Keratinocyte (primary cell): ENCODE results near the gene CBARP. TPM values are rescaled to one million over a fixed set of nuclear protein-coding genes. Genes with fewer than 3 reads are reported as not detected.

Experiments
- DNase-seq: peaks from one replicate; pipeline ENCODE4 v3.0.0-alpha.2; 2011; ENCODE audit warnings: low read depth, missing footprints, low spot score
- FAIRE-seq: peaks from 2 replicates; lab custom pipeline; 2011; peaks lifted over from hg19 to GRCh38; lab: Jason Lieb, UNC
- H2AFZ ChIP-seq: 2 replicates; pipeline ENCODE4 v1.6.0; 2012; ENCODE audit warnings: low read length, control low read depth, inconsistent platforms; ENCODE audit not compliant: control insufficient read depth
- H3K27ac ChIP-seq: 2 replicates; pipeline ENCODE4 v1.5.1; 2011; ENCODE audit warnings: low read length; ENCODE audit not compliant: control insufficient read depth, insufficient read depth
- H3K27me3 ChIP-seq: 3 replicates; pipeline ENCODE4 v1.6.0; 2011; ENCODE audit warnings: low read length; ENCODE audit not compliant: control insufficient read depth, insufficient read depth; ENCODE audit errors: extremely low read depth
- H3K36me3 ChIP-seq, 2 experiments: 2 replicates in 1 of 2; 3 replicates in 1 of 2; pipeline ENCODE4 v1.5.1; 2011; ENCODE audit warnings: low read length in 2 of 2, mild to moderate bottlenecking in 1 of 2; ENCODE audit not compliant: control insufficient read depth in 2 of 2, insufficient read depth in 2 of 2; ENCODE audit errors: extremely low read depth in 1 of 2
- H3K4me1 ChIP-seq: 3 replicates; pipeline ENCODE4 v1.5.1; 2011; ENCODE audit warnings: low read length; ENCODE audit not compliant: control insufficient read depth, insufficient read depth; ENCODE audit errors: extremely low read depth
- H3K4me2 ChIP-seq: 3 replicates; pipeline ENCODE4 v1.6.0; 2011; ENCODE audit warnings: low read depth, low read length; ENCODE audit not compliant: control insufficient read depth, insufficient read depth; ENCODE audit errors: extremely low read depth
- H3K4me3 ChIP-seq, 3 experiments: fragments of 200-600 bp in 1 of 3; sonication (generic) in 1 of 3; 2 replicates in 2 of 3; 3 replicates in 1 of 3; pipeline ENCODE4 v1.5.1; 2011 to 2016; ENCODE audit warnings: low read length in 3 of 3, mild to moderate bottlenecking in 3 of 3, control low read depth in 2 of 3, inconsistent platforms in 1 of 3, low read depth in 1 of 3, mixed read lengths in 1 of 3, mixed run types in 1 of 3, moderate library complexity in 1 of 3; ENCODE audit not compliant: control insufficient read depth in 2 of 3, insufficient read depth in 2 of 3; ENCODE audit errors: extremely low read depth in 1 of 3
- H3K79me2 ChIP-seq: 2 replicates; pipeline ENCODE4 v1.6.0; 2012; ENCODE audit warnings: low read length; ENCODE audit not compliant: control insufficient read depth, insufficient read depth
- H3K9ac ChIP-seq: 3 replicates; pipeline ENCODE4 v1.6.0; 2011; ENCODE audit warnings: low read length; ENCODE audit not compliant: control insufficient read depth, insufficient read depth; ENCODE audit errors: extremely low read depth
- H3K9me1 ChIP-seq: 3 replicates; pipeline ENCODE4 v1.6.0; 2011; ENCODE audit warnings: low read length; ENCODE audit not compliant: control insufficient read depth, insufficient read depth; ENCODE audit errors: extremely low read depth
- H3K9me3 ChIP-seq: 2 replicates; pipeline ENCODE4 v1.5.1; 2012; ENCODE audit warnings: low read depth, low read length; ENCODE audit not compliant: control insufficient read depth
- H4K20me1 ChIP-seq: 3 replicates; pipeline ENCODE4 v1.6.0; 2011; ENCODE audit warnings: low read length; ENCODE audit not compliant: control insufficient read depth, insufficient read depth; ENCODE audit errors: extremely low read depth
- EZH2 ChIP-seq: IDR thresholded peaks from one replicate; pipeline ENCODE4 v1.6.1; 2012; ENCODE audit warnings: inconsistent platforms, mild to moderate bottlenecking, low read length, moderate library complexity
- dilution Hi-C: fragments of 300-500 bp; cut with MboI; formaldehyde crosslinking; loops from one replicate; pipeline ENCODE4 v1.7.0; 2020; ENCODE audit warnings: low sequenced_read_pairs; ENCODE audit not compliant: extremely low pct_ligation_motif_present
- polyA plus RNA-seq, 5 experiments: library from polyadenylated mRNA; depleted of rRNA in 3 of 5; stranded (reverse) in 3 of 5; stranded (forward) in 1 of 5; unstranded in 1 of 5; fragments of >200 nt; gene quantifications; 1 replicate in 1 of 5; 2 replicates in 3 of 5; 3 replicates in 1 of 5; pipeline versions ENCODE4 v1.2.1 to v1.2.3, GENCODE V29; 2011 to 2012; ENCODE audit warnings: missing spikeins in 2 of 5, low read depth in 1 of 5, low replicate concordance in 1 of 5
- TF ChIP-seq, protein P1 (sequence below), 3 experiments: IDR thresholded peaks in 1 of 3; conservative IDR thresholded peaks in 1 of 3; optimal IDR thresholded peaks in 1 of 3; 2 replicates in 2 of 3; 3 replicates in 1 of 3; pipeline versions ENCODE3 to v1.5.1; 2011; ENCODE audit warnings: low read length in 3 of 3, mild to moderate bottlenecking in 3 of 3, moderate library complexity in 2 of 3, control low read depth in 1 of 3, inconsistent platforms in 1 of 3; ENCODE audit not compliant: insufficient read depth in 2 of 3; ENCODE audit errors: extremely low read depth in 1 of 3

CBARP gene
- polyA plus RNA-seq, 1 donor (not counting 4 experiments of a cell fraction or from before 2014, with no cell fraction given) = 0.93 TPM

DNA sequence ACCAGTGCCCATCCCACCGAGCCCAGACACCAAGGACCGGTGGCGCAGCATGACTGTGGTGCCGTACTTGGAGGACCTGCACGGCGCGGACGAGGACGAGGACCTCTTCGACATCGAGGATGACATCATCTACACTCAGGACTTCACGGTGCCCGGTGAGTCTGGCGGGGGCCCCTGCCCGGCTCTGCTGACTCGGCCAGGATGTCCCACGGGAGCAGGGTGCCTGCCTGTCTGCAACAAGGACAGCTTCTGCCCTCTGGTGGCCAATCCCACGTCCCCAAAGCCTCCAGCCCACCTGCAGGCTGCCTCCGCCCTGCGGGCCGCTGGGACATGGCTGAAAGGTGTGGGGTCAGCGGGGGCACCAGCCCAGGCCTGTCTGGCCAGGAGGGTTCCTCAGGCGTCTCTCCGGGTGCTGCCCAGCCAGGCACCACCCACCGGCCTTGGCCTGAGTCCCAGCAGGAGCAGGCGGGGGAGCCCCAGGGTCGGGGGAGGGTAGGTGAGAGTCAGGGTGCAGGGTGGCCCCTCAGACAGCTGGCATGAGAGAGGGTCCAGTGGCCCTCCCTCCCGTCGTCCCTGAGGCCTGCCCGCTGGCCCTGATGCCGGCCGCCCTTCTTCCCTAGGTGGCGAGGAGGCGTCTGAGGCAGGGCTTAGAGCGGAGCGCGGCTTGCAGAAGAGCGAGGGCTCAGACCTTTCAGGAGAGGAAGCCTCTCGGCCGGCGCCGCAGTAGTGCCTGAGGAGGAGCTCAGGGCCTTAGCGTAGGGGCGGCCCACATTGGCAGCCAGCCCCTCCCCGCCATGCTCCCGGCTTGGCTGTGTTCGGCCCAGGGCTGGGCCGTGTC, 14.6 kb downstream of the CBARP start:
- Histone ChIP-seq H3K4me3 (no peak overlapping the region), H3K4me2 (no peak overlapping the region), H3K36me3 (peaks cover 22 to 27% of the 10 kb centered on the region in 2 experiments), H4K20me1 (peaks cover 3% of the 10 kb centered on the region), H3K9me1 (no peaks in the 10 kb centered on the region), H3K4me1 (no peaks in the 10 kb centered on the region), H3K79me2 (peaks cover 15% of the 10 kb centered on the region), H3K9me3 (no peaks in the 10 kb centered on the region), H3K27me3 (no peaks in the 10 kb centered on the region), H2AFZ (no peak overlapping the region), H3K9ac (no peak overlapping the region), H3K27ac (no peak overlapping the region)
- DNase-seq (no peak), FAIRE-seq (no peak)
- dilution Hi-C loops = no loop called here
- TF ChIP-seq, protein P1, sequence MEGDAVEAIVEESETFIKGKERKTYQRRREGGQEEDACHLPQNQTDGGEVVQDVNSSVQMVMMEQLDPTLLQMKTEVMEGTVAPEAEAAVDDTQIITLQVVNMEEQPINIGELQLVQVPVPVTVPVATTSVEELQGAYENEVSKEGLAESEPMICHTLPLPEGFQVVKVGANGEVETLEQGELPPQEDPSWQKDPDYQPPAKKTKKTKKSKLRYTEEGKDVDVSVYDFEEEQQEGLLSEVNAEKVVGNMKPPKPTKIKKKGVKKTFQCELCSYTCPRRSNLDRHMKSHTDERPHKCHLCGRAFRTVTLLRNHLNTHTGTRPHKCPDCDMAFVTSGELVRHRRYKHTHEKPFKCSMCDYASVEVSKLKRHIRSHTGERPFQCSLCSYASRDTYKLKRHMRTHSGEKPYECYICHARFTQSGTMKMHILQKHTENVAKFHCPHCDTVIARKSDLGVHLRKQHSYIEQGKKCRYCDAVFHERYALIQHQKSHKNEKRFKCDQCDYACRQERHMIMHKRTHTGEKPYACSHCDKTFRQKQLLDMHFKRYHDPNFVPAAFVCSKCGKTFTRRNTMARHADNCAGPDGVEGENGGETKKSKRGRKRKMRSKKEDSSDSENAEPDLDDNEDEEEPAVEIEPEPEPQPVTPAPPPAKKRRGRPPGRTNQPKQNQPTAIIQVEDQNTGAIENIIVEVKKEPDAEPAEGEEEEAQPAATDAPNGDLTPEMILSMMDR (optimal IDR thresholded peaks at IDR 0.05 in 1 of 3, IDR thresholded peaks at IDR 0.05 in 1 of 3, conservative IDR thresholded peaks at IDR 0.05 in 1 of 3; ENCODE audit: extremely low read depth in 1 of 3, insufficient read depth in 2 of 3, low read length in 3 of 3) = peak; percentile 46 to 77 (median 53)
- TF ChIP-seq EZH2 = no peak

DNA sequence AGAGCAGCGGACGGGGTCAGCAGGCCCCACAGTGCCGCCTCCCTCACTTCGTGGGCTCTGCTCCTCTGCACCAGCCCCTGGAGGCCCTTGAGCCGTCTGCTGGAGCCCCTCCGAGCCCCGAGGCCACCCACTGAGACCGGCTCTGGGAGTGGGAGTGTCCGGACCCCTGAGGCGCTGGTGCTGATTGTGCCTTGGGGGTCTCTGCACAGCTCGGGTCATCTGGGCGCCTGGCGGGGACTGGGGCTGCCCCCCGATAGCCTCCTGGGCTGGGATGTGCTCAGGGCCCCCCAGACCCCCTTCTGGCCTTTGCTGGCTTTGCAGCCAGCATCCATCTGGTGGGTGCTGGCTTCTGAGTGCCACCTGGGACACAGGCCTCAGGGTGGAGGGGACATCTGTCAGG, 15.4 kb downstream of the CBARP start:
- Histone ChIP-seq H3K4me3 (no peak overlapping the region), H3K27me3 (no peaks in the 10 kb centered on the region), H2AFZ (no peak overlapping the region), H3K4me2 (no peak overlapping the region), H4K20me1 (peaks cover 5% of the 10 kb centered on the region), H3K79me2 (peaks cover 24% of the 10 kb centered on the region), H3K4me1 (no peaks in the 10 kb centered on the region), H3K27ac (no peak overlapping the region), H3K9ac (no peak overlapping the region), H3K36me3 (peaks cover 23 to 24% of the 10 kb centered on the region in 2 experiments), H3K9me1 (no peaks in the 10 kb centered on the region), H3K9me3 (no peaks in the 10 kb centered on the region)
- dilution Hi-C loops = no loop called here
- DNase-seq (no peak), FAIRE-seq (no peak)
- no peak for TF ChIP-seq EZH2
- TF ChIP-seq, protein P1 (optimal IDR thresholded peaks at IDR 0.05 in 1 of 3, IDR thresholded peaks at IDR 0.05 in 1 of 3, conservative IDR thresholded peaks at IDR 0.05 in 1 of 3; ENCODE audit: extremely low read depth in 1 of 3, insufficient read depth in 2 of 3, low read length in 3 of 3) = no peak
